Breast epithelium (tissue), 4 donors: ENCODE data around the gene RELA. TPM values are rescaled to one million over a fixed set of nuclear protein-coding genes. Genes with fewer than 3 reads are reported as not detected.

Experiments used
- DNase-seq, 2 donors: peaks; one replicate each; pipeline ENCODE4 v3.0.0-alpha.2; 2019; ENCODE audit warnings: low spot score in 2 of 2
- H3K27ac ChIP-seq, 2 donors: fragments of 200-600 bp; sonication (generic) in 1 of 2; one replicate each; pipeline ENCODE4 v1.5.1; 2016 to 2019; ENCODE audit warnings: mild to moderate bottlenecking in 1 of 2
- H3K27me3 ChIP-seq, 2 donors: fragments of 200-600 bp; sonication (generic) in 1 of 2; one replicate each; pipeline versions ENCODE4 v1.5.1 to v1.6.0; 2017 to 2019; ENCODE audit warnings: control low read depth in 1 of 2, mild to moderate bottlenecking in 1 of 2
- H3K36me3 ChIP-seq: fragments of 200-600 bp; one replicate; pipeline ENCODE4 v1.5.1; 2019
- H3K4me1 ChIP-seq, 2 donors: fragments of 200-600 bp; sonication (generic); one replicate each; pipeline ENCODE4 v1.5.1; 2016 to 2019; ENCODE audit warnings: control low read depth in 1 of 2
- H3K4me3 ChIP-seq, 3 donors: fragments of 200-600 bp; sonication (generic); 1 replicate in 2 of 3; 2 replicates in 1 of 3; pipeline ENCODE4 v1.5.1; 2016 to 2019; ENCODE audit warnings: mild to moderate bottlenecking in 3 of 3, moderate library complexity in 2 of 3
- H3K9me3 ChIP-seq, 2 donors: fragments of 200-600 bp; sonication (generic) in 1 of 2; one replicate each; pipeline ENCODE4 v1.5.1; 2016 to 2019; ENCODE audit warnings: control low read depth in 1 of 2
- POLR2A ChIP-seq: fragments of 450-650 bp; IDR thresholded peaks from one replicate; pipeline ENCODE4 v1.6.1; 2016; ENCODE audit warnings: antibody characterized with exemption, mild to moderate bottlenecking, moderate library complexity
- POLR2AphosphoS5 ChIP-seq, 3 donors: sonication (generic); formaldehyde crosslinking; IDR thresholded peaks; one replicate each; pipeline ENCODE4 v1.6.1; 2017; ENCODE audit warnings: antibody characterized with exemption in 3 of 3
- intact Hi-C: fragments of 100-400 bp; cut with DNase I; formaldehyde crosslinking; loops from one replicate; pipeline ENCODE4 v1.15.1; 2023; ENCODE audit warnings: low total_unique reads
- total RNA-seq, 3 donors: library from RNA; depleted of rRNA; stranded (reverse); fragments of >200 nt; gene quantifications; one replicate each; pipeline ENCODE4 v1.1.0, GENCODE V29; 2016
- TF ChIP-seq, protein P1 (sequence below), 3 donors: fragments of 450-650 bp; IDR thresholded peaks; one replicate each; pipeline ENCODE4 v1.5.1; 2016 to 2017; ENCODE audit warnings: antibody characterized with exemption in 3 of 3, mild to moderate bottlenecking in 3 of 3, moderate library complexity in 3 of 3

Gene RELA
- total RNA-seq, 3 donors from 2014 or later, result 45.0 to 57.7 (median 46.2) TPM

DNA sequence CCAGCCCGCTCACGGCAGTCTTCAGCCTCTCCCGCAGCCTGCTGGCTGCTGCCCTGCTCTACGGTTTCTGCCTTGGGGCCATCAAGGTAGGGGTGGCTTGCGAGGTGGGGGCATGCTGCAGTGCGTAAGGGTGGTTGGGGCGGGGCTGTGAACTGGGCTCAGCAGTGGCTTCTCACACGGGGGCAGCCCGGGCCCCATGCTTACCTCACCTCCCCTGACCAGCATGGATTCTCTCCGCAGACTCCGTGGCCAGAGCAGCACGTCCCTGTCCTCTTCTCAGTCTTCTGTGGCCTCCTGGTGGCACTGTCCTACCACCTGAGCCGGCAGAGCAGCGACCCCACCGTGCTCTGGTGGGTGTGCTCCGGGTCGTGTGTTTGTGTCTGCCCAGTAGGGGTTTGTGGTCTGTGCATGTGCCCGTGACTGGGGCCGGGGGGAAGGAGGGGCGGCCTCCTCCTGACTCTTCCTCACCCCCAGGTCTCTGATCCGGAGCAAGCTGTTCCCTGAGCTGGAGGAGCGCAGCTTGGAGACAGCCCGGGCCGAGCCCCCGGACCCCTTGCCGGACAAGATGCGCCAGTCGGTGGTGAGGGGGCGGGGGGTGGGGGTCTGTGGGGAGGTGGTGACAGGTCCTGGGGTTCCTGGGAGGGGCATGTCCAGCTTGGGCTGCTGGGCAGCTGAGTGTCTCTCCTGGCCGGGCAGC is 37.6 kb downstream of the RELA start:
- Histone ChIP-seq H3K27me3 (no peaks in the 10 kb centered on the region), H3K36me3 (peaks cover 16% of the 10 kb centered on the region), H3K9me3 (no peaks in the 10 kb centered on the region), H3K4me3 (no peak overlapping the region), H3K4me1 (no peaks in the 10 kb centered on the region), H3K27ac (no peak overlapping the region)
- DNase-seq, result no peak
- intact Hi-C loops, result no loop called here
- TF ChIP-seq POLR2AphosphoS5 (IDR thresholded peaks at IDR 0.05), result no peak

DNA sequence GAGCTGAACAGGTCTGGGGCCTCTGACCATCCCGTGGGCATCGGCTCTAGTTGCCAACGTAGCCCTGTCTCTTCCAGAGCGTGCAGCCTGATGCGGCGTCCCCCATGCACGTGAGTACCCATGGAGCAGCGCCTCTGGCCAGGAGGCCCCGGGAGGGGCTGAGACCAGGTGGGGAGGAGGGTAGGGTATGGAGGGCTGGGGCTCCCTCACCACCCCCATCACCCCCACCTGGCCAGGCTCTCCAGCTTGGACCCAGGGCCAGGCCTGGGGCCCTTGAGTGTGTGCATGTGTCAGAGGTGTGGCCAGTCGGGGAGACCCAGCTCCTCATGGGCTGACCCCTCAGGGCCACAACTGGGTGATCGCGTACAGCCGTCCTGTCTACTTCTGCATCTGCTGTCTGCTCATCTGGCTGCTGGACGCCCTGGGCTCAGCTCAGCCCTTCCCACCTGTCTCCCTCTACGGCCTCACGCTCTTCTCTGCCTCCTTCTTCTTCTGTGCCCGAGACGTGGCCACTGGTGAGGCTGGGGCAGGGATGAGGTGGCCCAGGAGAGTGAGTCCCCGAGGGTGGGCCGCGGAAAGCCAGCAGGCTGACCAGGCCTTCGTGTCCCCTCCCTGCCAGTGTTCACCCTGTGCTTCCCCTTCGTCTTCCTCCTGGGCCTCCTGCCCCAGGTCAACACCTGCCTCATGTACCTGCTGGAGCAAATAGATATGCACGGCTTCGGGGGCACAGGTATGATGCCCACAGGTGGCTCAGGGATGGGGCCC is 38.7 kb downstream of the RELA start:
- DNase-seq, result no peak
- intact Hi-C loops, result no loop called here
- Histone ChIP-seq H3K9me3 (no peaks in the 10 kb centered on the region), H3K27me3 (no peaks in the 10 kb centered on the region), H3K27ac (no peak overlapping the region), H3K4me1 (no peaks in the 10 kb centered on the region), H3K4me3 (no peak overlapping the region), H3K36me3 (peaks cover 11% of the 10 kb centered on the region)
- TF ChIP-seq POLR2A (no peak), POLR2AphosphoS5 (IDR thresholded peaks at IDR 0.05) (no peak)
- TF ChIP-seq, protein P1, sequence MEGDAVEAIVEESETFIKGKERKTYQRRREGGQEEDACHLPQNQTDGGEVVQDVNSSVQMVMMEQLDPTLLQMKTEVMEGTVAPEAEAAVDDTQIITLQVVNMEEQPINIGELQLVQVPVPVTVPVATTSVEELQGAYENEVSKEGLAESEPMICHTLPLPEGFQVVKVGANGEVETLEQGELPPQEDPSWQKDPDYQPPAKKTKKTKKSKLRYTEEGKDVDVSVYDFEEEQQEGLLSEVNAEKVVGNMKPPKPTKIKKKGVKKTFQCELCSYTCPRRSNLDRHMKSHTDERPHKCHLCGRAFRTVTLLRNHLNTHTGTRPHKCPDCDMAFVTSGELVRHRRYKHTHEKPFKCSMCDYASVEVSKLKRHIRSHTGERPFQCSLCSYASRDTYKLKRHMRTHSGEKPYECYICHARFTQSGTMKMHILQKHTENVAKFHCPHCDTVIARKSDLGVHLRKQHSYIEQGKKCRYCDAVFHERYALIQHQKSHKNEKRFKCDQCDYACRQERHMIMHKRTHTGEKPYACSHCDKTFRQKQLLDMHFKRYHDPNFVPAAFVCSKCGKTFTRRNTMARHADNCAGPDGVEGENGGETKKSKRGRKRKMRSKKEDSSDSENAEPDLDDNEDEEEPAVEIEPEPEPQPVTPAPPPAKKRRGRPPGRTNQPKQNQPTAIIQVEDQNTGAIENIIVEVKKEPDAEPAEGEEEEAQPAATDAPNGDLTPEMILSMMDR (IDR thresholded peaks at IDR 0.05), result no peak

DNA sequence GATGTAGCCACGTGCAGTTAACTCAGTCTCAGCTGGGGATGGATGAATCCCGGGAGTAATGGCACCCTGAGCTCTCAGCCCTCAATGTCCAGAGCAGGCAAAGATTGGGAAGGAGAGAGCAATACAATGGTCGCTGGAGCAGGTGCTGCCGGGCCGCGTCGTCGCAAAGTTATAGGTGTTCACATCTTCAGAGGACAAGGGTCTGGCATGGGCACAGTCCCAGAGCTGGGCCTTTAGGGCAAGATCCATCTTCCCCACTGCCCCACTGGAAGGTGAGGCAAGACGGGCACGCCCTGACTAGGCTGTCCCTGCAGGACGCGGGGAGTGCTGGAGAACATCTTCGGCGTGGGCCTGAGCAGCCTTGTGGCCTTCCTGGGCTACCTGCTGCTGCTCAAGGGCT is 39.5 kb downstream of the RELA start:
- TF ChIP-seq, protein P1 (IDR thresholded peaks at IDR 0.05), result no peak
- TF ChIP-seq POLR2AphosphoS5 (IDR thresholded peaks at IDR 0.05) (no peak), POLR2A (no peak)
- Histone ChIP-seq H3K4me1 (no peaks in the 10 kb centered on the region), H3K9me3 (no peaks in the 10 kb centered on the region), H3K36me3 (peaks cover 8% of the 10 kb centered on the region), H3K27ac (no peak overlapping the region), H3K27me3 (no peaks in the 10 kb centered on the region), H3K4me3 (no peak overlapping the region)
- DNase-seq, result no peak
- intact Hi-C loops, result no loop called here

DNA sequence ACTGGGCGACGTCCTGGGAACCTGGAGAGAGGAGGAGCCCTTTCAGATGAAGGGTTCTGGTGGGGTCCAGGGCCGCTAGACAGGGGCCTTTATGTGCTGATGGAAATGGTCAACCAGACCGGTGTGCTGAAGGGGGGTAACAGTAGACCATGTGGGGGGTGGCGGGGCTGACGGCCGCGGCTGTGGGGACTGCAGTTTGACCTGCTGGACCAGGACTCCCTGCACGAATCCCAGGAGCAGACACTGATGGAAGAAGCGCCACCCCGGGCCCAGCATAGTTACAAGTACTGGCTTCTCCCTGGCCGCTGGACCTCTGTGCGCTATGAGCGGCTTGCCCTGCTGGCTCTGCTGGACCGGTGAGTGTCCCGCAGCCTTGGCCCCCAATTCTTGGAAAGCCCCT is 40.7 kb downstream of the RELA start:
- intact Hi-C loops, result no loop called here
- Histone ChIP-seq H3K27ac (no peak overlapping the region), H3K9me3 (no peaks in the 10 kb centered on the region), H3K4me1 (peaks cover 0 to 3% of the 10 kb centered on the region in 2 donors), H3K27me3 (no peaks in the 10 kb centered on the region), H3K4me3 (no peak overlapping the region), H3K36me3 (peaks cover 3% of the 10 kb centered on the region)
- no peak for DNase-seq
- TF ChIP-seq POLR2A (no peak), POLR2AphosphoS5 (IDR thresholded peaks at IDR 0.05) (no peak)
- TF ChIP-seq, protein P1 (IDR thresholded peaks at IDR 0.05), result no peak

DNA sequence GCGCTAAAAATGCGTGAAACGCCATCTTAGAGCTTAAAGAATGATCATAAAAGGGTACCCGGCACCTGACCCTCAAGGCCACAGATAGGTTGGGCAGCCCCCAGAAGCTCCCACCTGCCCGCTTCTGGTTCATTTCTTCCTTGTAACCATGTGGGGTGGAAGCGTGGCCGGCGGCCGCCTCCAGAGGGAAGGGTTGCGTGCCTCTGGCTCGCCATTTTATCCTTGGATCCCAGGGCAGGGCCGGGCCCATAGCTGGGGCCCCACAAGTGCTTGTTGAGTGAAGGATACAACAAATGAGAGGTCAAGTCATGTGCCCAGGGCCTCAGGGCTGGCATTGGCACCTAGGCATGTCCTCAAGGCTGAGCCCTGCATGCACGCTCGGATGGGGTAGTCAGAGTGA is 41.3 kb downstream of the RELA start:
- no peak overlapping the region for H3K4me3 ChIP-seq
- no peaks in the 10 kb centered on the region for H3K9me3 ChIP-seq
- intact Hi-C loops, result no loop called here
- H3K36me3 ChIP-seq, result peaks cover 3% of the 10 kb centered on the region
- no peaks in the 10 kb centered on the region for H3K27me3 ChIP-seq
- TF ChIP-seq POLR2A, result no peak
- TF ChIP-seq POLR2AphosphoS5 (IDR thresholded peaks at IDR 0.05), result no peak
- TF ChIP-seq, protein P1 (IDR thresholded peaks at IDR 0.05), result no peak
- peaks cover 0 to 9% of the 10 kb centered on the region in 2 donors for H3K4me1 ChIP-seq
- DNase-seq, result no peak
- H3K27ac ChIP-seq, result no peak overlapping the region
